NCI-H2196 (cell line): ENCODE measurements around the gene COPB2.
"Not testable (repeated sequence)": the region's sequence is repeated elsewhere in the genome, so short reads cannot be mapped to it uniquely, and the experiment has no call there.

Experiments
- DNase-seq: peaks from one replicate; lab custom pipeline; 2025; ENCODE audit not compliant: unreplicated experiment; lab: John Stamatoyannopoulos, UW

COPB2 gene

GRCh38 chr3:139389552-139390368 lies at the start of gene COPB2:
Gene COPB2, minus strand, starts transcription at chr3:139389647. Its CDS starts 97 bp downstream, at chr3:139389550.
- peak; percentile 100 for DNase-seq

- DNase-seq, result no peak
Measured at GRCh38 chr3:139434764-139435307, 45.4 kb upstream of the COPB2 start.

GRCh38 chr3:139434228-139434627 lies 44.8 kb upstream of the COPB2 start:
- no peak for DNase-seq

GRCh38 chr3:139433089-139433488 lies 43.6 kb upstream of the COPB2 start:
- no peak for DNase-seq

- no peak for DNase-seq
Measured at GRCh38 chr3:139430493-139430892, 41.0 kb upstream of the COPB2 start.

- peak; percentile 95 for DNase-seq
Measured at GRCh38 chr3:139427283-139428060, 38.0 kb upstream of the COPB2 start.

- no peak for DNase-seq
Measured at GRCh38 chr3:139425745-139426400, 36.4 kb upstream of the COPB2 start.

- no peak for DNase-seq
Measured at GRCh38 chr3:139423232-139423631, 33.8 kb upstream of the COPB2 start.

- DNase-seq, result no peak
Measured at GRCh38 chr3:139421460-139421859, 32.0 kb upstream of the COPB2 start.

GRCh38 chr3:139421040-139421439 lies 31.6 kb upstream of the COPB2 start:
- DNase-seq, result no peak

GRCh38 chr3:139418144-139418543 lies 28.7 kb upstream of the COPB2 start:
- no peak for DNase-seq

GRCh38 chr3:139416275-139416674 lies 26.8 kb upstream of the COPB2 start:
- no peak for DNase-seq

- no peak for DNase-seq
Measured at GRCh38 chr3:139414608-139415224, 25.3 kb upstream of the COPB2 start.

- not testable (repeated sequence) for DNase-seq
Measured at GRCh38 chr3:139412891-139413290, 23.4 kb upstream of the COPB2 start.

- DNase-seq, result not testable (repeated sequence)
Measured at GRCh38 chr3:139401155-139401554, 11.7 kb upstream of the COPB2 start.

GRCh38 chr3:139396707-139397106 lies 7.3 kb upstream of the COPB2 start:
- DNase-seq, result no peak

- DNase-seq, result no peak
Measured at GRCh38 chr3:139394116-139394515, 4.7 kb upstream of the COPB2 start.

- DNase-seq, result no peak
Measured at GRCh38 chr3:139388821-139389551, 461 bp downstream of the COPB2 start.

GRCh38 chr3:139388077-139388476 lies 1.4 kb downstream of the COPB2 start:
- no peak for DNase-seq

GRCh38 chr3:139382291-139382690 lies 7.2 kb downstream of the COPB2 start:
- DNase-seq, result not testable (repeated sequence)
